ENCODE results near the gene KIF5C. TPM values are rescaled to one million over a fixed set of nuclear protein-coding genes. Genes with fewer than 3 reads are reported as not detected.
A peak's percentile ranks its signal among the peaks of the same experiment; 100 is the strongest.

Gene KIF5C
- polyA plus RNA-seq, 10 donors, result 1.4 to 3.1 (median 2.0) TPM

- DNase-seq, result no peak
Observed at GRCh38 chr2:148924514-148925178, 49.6 kb downstream of the KIF5C start.

- DNase-seq, result peak in 2 of 3 donors; percentile 22 to 60
Observed at GRCh38 chr2:148926291-148926961, 51.4 kb downstream of the KIF5C start.

DNA sequence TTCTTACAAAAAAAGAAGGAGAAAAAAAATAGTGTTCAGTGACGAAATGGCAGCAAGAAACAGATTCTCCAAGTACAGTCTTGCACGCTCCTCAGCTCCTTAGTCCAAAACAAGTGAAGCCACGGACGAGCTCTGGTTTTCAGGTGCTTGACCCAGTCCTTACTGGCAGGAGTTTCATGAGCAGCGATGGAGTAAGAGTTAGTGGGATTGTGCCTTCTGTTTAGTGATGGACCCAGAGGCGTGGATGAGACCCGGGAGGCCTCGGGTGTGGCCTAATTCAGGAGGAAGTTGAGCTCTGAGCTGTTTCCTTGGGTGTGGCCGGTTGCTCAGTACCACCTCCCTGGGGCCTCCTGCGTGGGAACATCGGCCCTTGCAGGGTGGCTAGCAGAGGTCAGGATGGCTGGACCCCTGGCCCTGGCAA lies 52.0 kb downstream of the KIF5C start:
- DNase-seq, result no peak

DNA sequence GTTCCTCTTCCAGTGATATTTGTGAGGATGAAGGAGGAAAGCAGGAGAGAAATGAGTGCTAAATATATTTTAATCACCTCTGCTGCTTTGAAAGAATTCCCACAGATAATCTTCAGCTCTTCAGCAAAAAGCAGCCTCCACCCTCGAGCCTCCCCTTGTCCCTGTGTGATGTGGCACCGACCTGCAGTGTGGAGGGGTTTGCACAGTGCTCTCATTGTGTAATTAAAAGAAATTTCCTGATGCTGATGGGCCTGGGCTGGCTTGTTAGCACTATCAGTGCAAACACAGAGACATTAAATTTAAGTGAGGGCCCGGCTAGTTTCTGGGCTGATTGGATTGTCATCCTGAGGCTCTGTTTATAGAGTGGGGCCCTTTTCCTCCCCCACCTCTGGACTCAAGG lies 53.4 kb downstream of the KIF5C start:
- no peak for DNase-seq

GRCh38 chr2:148930046-148930775 lies 55.2 kb downstream of the KIF5C start:
- peak in 2 of 3 donors; percentile 12 to 17 for DNase-seq

DNA sequence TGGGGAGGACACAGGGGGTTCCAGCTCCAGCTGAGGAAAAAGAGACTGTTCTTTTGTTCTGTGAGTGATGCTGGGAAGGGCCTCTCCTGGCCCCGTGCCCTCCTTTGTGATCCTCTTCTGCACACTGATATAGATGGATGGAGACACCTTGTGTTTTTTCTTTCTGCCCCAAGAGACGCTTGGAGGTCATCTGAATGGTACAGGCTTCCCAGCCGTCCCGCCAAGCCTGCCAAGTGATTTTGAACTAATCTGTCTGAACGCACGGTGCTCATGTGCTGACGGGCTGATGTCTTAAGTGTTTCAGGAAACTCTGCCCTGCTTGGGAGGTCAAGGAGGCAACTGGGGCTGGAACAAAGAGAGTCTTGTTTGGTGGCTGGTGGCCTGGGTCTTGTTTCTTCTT lies 57.5 kb downstream of the KIF5C start:
- DNase-seq, result no peak

- no peak for DNase-seq
Observed at GRCh38 chr2:148933456-148933855, 58.4 kb downstream of the KIF5C start.

DNA sequence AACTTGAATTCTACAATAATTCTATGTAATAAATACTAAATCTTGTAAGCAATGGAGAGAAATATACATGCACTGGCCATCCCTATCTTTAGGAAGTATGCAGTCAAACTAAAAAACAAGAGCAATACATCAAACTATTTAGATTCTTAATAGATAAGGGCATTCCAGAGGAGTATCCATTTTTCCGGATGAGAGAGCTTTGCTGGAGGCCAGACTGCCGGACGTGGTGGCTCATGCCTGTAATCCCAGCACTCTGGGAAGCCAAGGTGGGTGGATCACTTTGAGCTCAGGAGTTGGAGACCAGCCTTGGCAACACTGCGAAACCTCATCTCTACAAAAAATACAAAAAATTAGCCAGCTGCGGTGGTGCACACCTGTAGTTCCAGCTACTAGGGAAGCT lies 60.8 kb downstream of the KIF5C start:
- no peak for DNase-seq

DNA sequence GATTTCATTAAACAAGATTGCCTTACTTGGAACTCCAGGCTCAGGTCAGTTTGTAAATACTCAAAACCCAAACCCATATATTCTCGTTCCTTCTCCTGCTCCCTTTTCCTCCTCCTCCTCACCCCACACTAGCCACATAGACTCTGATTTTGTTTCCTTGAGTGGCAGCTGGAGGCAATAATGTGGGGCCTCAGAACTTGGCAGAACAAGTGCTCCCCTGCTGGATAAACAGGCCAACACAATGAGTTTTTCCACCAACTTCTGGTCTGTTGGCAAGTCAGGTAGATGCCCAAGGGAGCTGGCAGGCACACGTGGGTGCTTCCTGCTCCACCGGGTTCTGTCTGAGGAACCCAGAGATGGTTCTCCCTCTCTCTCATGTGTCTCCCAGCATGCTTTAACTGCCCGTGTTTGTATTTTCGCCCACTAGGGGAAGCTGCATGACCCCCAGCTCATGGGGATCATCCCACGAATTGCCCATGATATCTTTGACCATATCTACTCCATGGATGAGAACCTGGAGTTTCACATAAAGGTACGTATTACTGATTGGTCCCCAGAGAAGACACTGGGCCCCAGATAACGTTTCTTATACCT lies 61.9 kb downstream of the KIF5C start:
- DNase-seq, result no peak

GRCh38 chr2:148939271-148939670 lies 64.2 kb downstream of the KIF5C start:
- DNase-seq, result no peak

DNA sequence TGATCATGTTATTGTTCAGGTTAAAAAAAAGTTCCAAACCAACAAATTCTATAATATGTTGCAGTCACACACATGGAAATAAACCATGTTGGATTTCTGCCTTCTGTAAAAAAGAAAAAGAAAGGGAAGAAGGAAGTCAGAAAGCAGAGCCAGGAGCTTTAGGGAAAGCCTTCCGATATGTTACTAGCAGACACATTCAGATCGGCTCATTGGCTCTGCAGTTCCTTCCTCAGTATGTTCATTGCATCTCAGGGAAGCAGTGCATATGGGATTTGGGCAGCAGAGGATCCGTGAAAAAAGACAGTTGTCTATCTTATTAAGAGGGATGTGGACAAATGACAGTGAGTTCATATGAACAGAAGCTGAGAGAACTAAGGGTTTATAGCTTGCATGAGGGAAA lies 68.1 kb downstream of the KIF5C start:
- no peak for DNase-seq

GRCh38 chr2:148944536-148944935 lies 69.5 kb downstream of the KIF5C start:
- DNase-seq, result no peak

- no peak for DNase-seq
Observed at GRCh38 chr2:148947299-148947698, 72.3 kb downstream of the KIF5C start.

DNA sequence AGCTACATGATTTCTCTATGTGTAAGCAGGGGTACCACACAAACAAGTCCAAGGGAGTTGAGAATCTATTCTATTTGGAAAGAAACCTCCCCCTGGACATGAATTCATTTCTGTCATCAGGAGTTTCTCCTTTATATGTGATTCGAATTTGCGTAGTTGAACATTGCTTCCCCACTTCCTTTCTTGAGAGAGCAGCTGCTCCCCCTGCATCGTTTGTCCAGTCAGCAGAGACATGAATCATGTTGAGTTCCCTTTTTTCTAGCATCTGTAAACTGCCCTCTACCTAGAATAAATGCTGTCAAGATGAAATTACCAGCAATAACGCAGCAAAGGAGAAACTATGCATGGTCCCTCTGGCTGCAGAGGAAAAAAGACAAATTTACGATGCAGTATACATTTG lies 73.8 kb downstream of the KIF5C start:
- peak in 1 of 3 donors; percentile 40 for DNase-seq

DNA sequence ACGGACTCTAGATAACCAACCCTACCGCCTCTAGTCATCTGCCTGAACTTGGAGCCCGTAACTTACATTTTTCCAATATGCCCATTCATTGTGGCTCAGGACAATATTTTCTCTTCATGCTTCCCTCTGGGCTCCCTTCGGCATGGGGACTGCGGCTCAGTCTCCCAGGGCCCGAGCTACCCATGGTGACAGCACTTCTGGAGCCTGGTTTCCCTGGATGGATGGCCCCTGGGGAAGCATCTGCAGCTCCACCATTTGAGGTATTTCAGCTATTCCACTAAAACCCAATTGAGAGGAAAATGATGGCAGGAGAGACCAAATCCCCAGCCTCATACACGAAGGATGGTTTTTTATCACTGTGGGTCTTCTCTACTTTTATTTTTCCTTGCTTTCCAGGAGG lies 74.3 kb downstream of the KIF5C start:
- no peak for DNase-seq

- no peak for DNase-seq
Observed at GRCh38 chr2:148952621-148953020, 77.6 kb downstream of the KIF5C start.

DNA sequence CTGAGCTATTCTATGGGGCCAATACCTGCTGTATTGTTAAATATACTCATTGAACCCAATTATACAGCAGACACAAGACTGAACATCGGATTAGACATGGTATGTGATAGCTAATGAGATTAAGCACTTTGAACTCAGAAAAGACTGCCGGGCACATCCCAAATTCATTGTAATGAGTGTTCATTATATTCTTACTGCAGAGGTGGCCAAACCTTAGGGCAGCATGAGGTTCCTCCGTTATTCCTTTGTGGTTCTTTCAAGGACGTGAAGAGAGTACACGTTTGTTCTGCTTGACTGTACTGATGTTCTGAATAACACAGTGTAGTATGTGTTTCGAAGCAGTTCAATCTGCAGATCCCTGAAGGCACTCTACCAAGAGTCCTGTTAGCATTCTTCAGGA lies 78.4 kb downstream of the KIF5C start:
- no peak for DNase-seq

DNA sequence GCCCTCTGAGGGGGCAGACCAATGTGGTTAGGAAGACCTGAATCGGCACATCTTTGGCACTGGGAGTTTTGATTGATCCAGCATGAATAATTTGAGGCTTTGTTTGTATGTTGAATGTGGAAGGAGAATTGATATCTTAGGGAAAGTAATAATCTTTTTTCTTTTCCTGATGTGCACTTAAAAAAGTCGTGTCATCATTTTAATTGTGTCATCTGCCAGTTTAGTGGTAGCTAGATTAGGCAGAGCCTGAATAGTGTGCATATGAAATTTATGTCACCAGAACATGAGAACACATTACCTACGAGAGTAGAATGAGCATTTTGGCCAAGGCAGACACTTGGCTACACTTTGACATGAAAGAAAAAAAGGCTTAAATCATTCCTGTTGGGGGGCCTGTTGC lies 79.5 kb downstream of the KIF5C start:
- no peak for DNase-seq

DNA sequence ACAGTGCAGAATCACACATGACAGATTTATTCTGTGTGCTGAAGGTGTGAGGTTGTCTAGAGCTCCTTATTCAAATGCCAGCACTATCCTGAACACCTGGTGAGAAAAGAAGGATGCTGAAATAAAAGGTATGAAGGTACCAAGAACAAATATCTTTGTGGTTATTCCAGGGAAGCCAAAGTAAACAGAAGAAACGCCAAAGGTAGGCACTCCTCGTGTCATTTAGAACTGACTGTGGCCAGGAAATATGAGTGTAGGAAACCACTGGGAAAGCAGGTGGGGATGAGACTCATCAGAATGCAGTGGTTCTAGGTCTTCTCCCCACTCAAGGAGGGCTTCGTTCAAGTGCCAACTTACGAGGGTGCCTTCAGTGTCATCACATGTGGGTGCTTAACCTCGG lies 80.8 kb downstream of the KIF5C start:
- no peak for DNase-seq

- no peak for DNase-seq
Observed at GRCh38 chr2:148957023-148957422, 82.0 kb downstream of the KIF5C start.

DNA sequence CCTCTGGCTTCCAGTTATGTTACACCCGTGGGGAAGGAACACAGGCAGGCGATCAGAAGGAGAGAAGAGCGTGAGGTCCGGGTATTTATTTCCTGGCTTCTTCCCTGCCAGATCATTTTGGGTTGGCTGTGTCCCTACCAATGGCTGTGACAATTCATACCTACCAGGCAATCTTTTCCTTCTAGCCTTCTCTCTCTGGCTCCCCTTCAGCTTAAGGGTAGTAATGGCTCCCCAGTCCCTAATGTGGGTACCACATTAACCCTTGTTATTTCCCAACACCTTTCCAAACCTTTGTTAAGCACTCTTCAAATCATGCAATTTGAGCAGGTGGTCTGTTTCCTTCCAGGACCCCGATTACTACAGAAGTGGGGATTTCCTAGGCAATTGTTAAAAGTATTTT lies 84.7 kb downstream of the KIF5C start:
- DNase-seq, result no peak

GRCh38 chr2:148960483-148960882 lies 85.5 kb downstream of the KIF5C start:
- DNase-seq, result no peak

GRCh38 chr2:148963461-148963860 lies 88.4 kb downstream of the KIF5C start:
- DNase-seq, result no peak

Measured in muscle of back (tissue), 11 donors.